Stimulated activated CD4-positive, alpha-beta T cell treated with anti-CD3 and anti-CD28 coated beads, Interleukin-1b, Interleukin-23, amount 100 ng/mL, for 24 hours (primary cell): ENCODE data around the gene TRPC4.

Experiments
- DNase-seq, 4 experiments: peaks; one replicate each; pipeline ENCODE4 v3.0.0-alpha.2; 2020; ENCODE audit warnings: low read depth in 4 of 4, low spot score in 1 of 4

Gene TRPC4

DNA sequence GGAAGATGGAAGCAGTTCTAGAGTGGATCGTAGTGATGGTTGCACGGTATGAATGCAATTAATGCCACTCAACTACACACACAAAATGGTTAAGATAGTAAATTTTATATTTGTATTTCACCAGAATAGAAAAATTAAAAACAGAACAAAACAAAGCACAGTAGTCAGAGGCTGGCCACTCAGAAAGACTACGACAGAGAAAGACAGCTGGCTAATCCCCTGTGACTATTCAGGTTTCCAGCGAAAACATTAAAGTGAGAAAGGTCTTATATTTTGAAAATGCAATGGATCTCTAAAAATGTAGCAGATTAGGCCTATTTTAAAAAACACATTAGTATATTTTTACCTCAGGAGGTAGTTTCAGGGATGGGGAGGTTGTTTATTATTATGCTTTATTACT is 139.7 kb downstream of the TRPC4 start:
- no peak for DNase-seq

DNA sequence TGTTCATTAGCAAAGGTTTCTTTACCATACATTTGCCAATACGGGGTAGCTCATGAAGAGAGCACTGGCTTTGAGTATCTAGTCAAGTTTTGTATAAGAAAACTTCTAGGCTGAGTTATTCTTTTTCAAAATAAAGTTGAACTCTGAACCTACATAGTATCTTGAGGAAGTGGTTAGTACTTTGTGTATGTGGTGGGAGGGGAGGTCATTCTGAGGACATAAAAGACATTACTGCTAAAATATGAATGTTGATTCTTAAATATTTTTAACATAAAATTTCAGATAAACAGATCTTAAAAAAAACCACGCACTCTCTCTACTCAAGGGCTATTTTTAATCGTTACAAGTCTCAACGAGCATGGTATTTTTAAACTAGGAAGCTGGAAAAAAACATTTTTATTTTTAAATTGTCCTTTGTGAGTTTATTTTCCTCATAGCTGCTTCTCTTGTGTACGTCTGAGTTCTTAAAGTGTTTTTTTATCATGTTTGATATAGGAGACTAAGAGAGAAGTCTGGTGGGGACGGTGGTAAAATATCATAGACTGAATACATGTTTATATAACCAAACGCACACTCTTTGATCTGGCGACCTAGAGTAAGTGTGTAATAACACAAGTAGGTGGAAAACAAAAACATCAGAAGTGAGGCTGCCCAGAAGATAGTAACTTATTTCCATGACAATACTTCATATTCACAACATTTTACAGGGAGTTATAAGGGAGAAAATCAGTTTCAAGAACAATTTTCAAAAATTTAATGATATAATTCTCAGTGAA is 153.0 kb downstream of the TRPC4 start:
- DNase-seq, result no peak

DNA sequence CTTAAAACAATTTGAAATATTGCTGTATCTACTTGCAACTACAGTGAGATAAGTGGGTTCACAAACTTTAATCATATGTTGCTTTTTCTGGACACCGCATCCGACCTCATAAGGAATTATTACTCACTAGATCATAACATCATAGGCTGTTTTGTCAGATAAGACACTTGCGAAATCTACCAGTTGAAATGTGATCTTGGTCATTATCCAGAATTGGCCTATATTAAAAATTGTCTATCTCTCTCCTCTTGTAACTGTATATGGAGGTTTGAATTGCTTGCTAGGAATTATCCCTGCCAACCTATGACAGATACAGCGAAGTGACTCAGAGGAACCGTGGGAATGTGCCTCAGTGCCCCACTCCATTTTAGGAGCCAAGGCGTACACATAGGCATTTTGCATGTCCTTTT is 154.0 kb downstream of the TRPC4 start:
- no peak for DNase-seq

DNA sequence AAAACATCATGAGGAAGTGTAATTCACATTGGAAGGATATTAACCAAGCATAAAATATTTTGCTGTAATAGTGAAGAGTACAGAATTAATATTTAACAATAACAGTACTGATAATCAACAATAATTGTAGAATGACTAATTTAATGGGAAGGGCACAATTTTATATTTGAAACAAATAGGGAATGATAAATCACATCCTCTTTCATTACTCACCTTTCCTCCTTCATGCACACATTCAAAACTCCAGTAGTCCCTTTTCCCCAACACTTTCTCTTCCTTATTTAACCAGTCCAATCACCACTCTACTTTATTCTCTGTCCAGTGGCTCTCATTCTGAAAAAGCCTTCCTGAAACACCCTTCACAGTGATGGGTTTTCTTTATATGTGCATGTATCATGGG is 160.3 kb downstream of the TRPC4 start:
- DNase-seq, result no peak

DNA sequence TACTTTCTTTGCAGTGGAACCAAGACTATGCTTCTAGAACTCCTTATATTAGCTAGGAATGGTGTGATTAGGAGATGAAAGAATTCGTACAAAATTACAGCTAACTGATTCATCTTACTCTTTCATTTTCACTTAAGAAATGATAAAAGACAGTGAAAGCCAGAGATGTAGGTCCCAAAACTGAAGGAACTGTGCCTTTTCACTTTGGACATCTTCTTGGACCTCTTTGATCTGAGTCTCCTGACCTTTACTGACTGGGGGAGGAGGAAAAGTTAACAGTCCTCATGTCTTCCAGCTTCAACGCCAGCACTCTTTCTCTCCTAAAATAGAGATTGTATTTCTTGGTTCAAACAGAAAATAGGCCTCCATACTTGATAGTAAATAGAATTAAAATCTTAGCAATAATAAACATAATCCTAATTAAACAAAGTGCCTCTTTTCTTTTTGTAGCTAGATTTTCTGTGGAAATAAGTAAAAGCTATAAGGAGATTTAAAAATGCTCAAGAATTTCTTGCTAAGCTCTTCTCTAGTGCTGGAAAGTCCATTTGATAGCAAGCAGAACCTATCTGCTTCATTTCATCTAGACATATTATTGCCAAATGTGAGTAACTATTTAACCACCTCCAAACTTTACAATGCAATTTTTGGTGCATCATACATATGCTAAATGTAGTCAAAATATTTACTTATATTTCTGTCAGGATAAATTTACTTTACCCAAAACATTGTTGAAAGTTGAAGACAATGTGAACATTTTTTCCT is 161.7 kb downstream of the TRPC4 start:
- no peak for DNase-seq

DNA sequence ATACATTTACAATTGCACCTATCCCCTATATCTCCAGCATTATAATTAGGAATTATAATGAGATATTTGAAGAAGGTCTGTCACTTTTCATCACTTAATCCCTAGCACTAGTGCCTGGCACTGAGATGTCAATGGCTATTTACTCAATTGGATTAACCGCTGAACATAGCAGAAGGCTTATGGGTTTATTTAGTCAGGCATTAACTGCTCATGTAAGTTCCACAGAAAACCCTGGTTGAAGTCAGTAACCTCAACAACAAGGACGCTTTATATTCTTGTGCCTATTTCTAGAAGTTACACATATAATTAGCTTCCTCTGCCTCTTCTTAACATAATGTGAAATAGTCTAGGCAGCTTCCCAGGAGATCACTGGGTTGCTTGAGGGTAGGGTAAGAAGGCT is 163.5 kb downstream of the TRPC4 start:
- no peak for DNase-seq

DNA sequence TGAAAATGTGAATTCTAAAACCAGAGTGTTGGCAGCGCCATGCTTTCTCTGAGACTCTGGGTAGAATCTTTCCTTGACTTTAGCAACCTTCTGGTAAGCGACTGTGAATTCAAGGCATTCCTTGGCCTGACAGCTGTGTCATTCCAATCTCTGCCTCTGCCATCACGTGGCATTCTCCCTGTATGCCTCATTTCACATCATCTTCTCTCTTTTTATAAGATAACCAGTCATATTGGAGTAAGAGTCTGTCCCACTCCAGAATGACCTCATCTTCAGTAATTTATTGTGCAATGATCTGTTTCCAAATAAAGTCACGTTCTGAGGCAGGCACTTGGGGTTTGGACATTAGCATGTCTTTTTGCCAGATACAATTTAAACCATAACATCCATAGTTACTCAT is 167.6 kb downstream of the TRPC4 start:
- DNase-seq, result no peak

DNA sequence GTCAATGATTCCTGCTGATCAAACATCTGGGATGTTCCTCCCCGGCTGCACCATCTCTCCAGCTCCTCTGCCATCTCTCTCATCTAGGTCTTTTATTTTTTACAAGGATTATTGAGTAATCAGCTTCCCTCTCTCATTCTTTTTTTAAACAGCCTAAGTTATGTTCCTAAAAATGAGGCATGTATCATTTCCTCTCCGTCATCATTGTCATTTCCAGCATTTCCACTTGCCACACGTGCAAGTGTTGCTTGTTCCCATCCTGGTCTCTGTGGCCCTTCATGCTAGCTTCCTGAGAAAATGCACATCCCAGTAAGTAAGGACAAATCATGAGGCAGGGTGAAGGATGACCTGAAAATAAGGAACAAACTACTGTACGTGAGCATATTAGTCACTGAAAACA is 168.3 kb downstream of the TRPC4 start:
- DNase-seq, result no peak

DNA sequence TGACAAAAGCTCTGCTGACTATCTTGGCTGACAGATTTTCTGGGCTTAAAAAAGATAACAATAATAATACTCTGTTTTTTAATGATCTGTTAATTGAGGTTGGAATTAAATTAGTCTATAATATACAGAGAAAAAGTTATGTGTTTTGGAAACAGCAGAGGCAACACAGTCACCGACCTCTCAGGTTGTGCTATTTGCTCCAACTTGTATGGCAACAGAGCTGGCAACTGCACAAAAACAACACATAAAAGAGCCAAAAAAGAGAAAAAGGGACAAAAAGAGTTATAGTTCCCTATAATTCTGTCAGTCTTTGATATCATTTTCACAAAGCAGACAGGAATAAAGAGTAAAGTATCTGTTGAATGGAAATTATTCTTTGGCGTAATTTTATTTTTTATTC is 168.7 kb downstream of the TRPC4 start:
- no peak for DNase-seq

DNA sequence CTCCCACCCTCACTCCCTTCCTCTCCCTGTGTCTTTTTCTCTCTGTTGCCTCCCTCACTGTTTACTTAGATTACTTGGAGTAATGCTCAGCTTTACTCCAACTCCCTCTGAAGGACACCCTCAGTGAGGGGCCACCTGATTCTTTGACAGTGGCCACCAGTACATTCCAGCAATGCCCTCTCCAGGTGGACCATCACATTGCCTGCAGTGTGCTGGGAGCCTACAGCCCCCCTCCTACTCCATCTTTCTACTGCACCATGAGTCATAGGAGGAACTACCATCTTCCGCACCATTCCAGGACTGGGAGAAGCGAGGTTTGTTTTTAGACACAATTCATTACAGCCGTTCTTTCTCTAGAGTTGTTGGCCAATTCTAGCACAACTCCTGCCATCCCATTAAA is 174.4 kb downstream of the TRPC4 start:
- no peak for DNase-seq

DNA sequence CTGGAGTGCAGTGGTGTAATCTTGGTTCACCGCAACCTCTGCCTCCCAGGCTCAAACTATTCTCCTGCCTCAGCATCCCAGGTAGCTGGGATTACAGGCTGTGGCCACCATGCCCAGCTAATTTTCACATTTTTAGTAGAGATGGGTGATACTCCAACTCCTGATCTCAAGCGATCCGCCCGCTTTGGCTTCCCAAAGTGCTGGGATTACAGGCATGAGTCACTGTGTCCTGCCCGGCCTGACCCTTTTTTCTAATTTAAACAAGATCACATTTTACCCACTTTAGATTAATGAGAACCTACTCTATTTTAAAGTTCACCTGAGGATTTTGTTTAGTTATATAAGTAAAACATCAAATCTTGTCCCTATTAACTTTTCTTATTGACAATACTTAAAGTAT is 179.2 kb downstream of the TRPC4 start:
- no peak for DNase-seq

DNA sequence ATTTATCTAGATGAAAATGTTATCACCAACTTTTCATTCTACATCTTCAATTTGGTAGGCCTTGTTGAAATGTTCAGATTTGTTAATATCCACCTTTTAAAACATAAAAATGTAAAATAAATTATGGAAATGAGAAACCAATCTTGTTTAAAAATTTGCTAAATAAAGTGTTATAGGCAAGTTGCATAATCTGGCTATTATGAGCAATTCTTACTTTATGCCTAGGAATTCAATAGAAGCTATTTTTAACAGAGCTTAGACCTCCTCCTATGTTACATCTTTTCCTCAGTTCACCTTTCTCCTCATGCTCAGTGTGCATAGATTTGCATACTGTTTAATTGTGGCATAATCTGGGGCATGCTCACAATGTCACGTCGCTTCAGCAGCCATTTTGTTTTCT is 183.1 kb downstream of the TRPC4 start:
- no peak for DNase-seq

DNA sequence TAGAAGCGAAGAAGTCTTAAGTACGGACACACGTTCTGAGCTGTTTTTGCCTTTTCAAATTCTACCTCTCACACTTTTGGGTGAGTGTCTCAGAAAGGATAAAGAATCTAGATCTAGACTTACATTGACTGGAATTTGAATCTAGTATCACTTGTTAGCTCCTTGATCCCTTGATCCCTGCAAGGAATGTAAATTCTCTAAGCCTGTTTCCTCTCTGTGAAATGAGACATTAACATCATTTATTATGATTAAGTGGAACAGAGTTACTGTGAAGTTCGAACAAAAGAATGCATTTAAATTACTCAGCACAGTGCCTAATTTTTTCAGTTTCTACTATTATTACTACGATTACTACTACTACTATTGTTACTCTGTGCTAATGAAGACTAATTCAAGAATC is 184.4 kb downstream of the TRPC4 start:
- DNase-seq, result no peak

DNA sequence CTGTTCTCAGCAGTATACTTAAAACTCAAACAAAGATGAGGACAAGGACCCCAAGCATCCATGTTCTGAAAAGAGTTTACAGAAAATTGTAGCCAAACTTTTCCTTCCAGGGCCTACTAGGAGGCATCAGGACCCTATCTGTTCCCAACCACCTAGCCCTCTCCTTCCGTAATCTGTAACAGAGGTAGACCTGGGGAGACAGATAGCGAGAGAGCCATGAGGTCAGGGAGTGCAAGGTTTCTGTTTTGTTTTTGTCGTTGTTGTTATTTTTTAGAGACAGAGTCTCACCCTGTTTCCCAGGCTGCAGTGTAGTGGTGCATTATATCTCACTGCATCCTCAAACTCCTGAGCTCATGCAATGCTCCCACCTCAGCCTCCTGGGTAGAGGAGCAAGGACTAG is 187.1 kb downstream of the TRPC4 start:
- DNase-seq, result no peak

DNA sequence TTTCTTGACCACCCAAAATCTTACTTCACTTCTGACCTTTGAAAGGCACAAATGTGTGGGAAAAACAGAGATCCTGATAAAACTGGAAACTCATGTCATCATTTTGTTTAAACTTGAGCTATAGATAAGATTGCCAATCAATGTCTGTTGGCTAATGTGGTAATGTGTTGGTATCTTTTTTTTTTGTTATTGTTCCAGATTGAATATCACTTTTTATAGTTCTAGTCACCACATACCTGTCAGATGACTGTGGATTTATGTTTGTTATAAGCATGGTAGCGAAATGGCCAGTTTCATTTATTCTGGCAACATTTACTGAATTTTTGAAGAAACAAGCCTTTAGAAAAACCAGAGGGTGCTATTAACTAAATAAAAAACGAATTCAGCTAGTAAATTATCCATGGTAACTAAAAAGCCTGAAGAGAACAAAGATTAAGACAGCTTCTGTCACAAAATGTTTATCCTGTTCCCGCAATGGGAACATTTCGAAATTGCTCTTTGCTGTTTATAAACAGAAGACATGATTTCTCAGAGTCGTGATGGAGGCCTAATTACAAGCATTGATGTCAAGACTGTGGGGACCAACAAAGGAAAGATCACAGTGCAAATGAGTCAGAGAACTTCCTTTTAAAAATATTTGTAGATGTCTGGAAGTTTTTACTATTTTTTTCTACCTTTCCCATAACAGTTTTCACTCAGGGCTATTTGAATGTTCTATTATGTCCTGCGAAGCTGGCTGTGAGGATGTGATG is 188.1 kb downstream of the TRPC4 start:
- no peak for DNase-seq

DNA sequence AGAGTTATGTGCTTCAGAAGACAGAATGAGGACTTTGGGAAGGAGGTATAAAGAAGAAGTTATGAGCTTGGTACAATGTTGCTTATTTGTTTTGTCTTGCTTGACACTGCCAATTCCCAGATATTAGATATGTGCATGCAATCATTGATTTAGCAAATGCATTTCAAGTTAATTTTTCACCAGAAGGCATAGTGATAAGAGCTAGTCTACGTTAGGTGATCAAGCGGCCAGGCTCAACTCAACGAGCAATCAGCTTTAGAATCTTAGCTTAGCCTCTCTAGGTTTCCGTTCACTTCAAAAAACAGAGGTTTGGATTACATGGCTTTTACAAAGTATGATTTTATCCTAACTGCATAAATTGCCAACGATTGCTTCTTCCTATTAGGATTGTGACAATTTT is 189.4 kb downstream of the TRPC4 start:
- no peak for DNase-seq

DNA sequence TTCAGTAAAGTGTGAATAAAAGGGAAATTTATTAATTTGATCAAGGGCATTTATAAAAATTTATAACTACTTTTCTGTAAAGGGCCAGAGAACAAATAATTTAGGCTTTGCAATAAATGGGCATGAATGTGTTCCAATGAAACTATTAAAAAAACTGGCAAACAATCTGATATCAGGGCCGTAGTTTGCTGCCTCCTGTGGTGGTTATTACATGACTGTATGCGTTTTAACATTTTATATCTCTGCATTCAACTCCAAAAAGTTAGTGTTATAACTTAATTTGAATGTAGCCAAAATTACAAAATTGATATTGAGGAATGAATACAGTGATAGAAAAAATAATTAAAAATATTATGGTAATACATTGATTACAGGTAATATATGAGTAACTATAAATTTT is 190.5 kb downstream of the TRPC4 start:
- DNase-seq, result no peak

DNA sequence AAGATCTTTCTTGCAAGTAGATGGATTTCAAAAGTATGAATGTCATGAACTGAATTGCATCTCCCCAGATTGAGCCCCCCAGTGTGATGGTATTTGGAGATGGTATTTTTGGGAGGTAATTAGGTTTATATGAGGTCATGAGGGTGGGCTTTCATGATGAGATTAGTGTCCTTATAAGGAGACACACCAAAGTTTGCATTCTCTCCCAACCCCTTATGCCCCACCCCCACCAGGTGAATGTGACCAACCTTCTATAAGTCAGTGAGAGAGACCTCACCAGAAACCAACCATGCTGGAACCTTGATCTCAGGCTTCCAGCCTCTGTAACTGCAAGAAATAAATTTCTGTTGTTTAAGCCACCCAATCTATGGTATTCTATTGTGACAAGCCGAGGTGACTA is 199.7 kb downstream of the TRPC4 start:
- no peak for DNase-seq

DNA sequence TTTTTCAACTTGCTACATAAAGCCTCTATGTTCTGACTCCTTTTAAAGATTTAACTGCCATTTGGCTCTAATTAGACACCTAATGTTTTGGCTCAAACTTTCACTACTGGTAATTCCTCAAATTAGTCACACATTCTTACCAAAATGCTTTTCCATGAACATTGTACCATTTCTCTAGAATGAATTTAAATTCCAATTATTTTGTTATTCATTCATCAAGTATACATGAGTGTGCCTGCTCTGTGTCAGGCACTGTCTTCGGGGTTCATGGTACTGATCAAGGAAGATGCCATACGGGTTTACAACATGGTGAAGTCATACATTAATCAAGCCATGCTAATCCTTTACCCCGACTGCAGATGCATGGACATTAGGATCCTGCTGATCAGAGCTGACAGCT is 201.9 kb downstream of the TRPC4 start:
- no peak for DNase-seq

DNA sequence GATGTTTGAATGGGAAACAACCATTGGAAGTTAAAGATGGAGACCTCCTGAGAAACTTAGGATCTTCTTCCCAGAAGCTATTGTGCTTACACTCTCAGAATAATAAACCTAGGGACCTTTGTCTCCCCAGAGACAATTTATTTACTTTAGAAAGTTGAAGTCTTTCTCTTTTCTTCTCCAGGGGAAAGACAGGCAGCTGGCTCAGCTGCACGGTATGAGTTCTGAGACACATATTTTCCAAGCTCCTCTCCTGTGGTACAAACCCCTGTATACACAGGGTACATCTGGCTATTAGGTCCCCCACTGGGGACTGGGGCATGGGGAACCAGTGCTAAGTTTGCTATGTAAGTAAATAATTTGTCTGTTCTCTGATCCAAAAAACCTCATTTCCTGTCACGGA is 203.5 kb downstream of the TRPC4 start:
- no peak for DNase-seq

DNA sequence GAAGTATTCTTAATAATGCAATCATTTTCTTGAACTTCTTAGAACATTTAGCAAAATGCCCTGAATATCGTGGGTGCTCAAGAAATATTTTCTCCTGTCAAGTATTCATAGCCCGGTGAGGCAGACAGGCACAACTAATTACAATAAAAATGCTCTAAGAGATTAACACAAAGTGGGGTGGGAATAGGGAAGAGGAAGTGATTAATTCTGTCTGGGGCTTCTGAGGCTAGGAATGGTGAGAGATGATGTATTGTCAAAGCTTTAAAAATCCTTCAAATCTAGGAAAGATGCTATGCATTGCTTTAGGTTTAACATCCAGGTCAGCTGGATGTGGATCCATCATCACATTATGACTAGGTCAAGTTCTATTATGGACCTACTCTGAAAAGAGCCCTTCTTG is 204.2 kb downstream of the TRPC4 start:
- no peak for DNase-seq

DNA sequence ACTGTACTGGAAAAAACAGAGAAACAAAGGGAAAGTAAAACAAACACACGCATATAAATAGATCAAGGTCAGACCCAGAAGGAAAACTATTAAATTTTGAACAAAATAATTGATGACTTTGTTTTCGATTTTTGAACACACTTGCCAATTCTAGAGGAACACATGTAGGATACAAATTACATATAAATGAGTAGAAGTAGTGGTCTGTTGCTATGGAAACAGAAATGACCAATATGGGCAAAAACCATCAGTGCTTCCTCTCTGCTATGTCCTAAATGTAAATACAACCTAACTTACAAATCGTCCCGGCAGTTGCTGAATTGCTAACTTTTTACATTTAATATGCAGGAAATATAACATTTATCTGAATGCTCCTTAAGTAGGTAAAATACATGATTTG is 205.8 kb downstream of the TRPC4 start:
- DNase-seq, result no peak
